Hepatic stellate cell (primary cell): ENCODE results near the gene COL5A1.
A peak's percentile ranks its signal among the peaks of the same experiment; 100 is the strongest.
"Not testable (repeated sequence)": the region's sequence is repeated elsewhere in the genome, so short reads cannot be mapped to it uniquely, and the experiment has no call there.

Experiments used
- DNase-seq: peaks from one replicate; pipeline ENCODE4 v3.0.0; 2011; ENCODE audit warnings: low spot score

The COL5A1 gene

DNA sequence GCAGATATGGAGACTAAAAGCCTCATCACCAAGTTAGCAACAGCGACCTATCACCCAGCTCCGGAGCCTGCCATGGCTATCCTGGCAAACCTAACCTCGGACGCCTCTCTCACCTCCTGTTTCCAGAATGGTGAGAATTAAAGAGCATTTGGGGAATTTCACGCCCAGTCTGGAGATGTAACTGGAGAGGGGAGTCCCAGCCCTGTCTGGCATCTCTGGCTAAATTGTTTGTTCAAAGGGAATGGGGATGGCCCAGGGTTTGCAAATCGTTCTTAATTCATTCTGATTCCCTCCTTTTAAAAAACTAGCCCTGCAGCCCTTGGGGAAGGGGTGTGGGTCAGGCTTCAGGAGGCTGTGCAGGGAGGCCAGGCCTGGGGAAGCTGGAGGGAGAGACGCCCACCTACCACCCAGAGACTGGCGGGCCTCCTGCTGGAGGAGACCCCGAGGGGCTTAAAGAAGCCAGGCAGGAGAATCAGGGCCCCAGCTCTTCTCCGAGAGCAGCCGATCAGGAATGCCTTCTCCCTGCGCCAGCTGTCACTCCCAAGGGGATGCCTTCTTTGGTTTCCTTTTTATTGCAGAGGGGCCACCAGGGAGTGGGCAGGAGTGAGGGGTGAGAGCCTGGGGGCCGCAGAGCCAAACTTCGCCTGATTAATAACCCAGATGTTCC, 964 bp upstream of the COL5A1 start:
- no peak for DNase-seq

DNA sequence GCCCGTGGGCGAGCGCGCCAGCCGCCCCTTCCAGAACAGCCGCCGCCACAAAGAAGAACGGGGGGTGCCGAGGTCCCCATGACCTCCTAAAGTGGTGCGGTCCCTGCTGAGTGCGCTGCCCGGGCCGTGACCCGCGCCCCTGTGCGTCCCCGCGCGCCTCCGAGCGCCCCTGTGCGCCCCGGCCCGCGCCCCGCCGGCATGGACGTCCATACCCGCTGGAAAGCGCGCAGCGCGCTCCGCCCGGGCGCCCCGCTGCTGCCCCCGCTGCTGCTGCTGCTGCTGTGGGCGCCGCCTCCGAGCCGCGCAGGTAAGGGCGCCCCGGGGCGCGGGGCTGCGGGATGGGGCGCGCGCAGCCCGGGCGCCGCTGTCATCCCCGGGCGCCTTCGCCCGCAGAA, 384 bp downstream of the COL5A1 start:
- no peak for DNase-seq

DNA sequence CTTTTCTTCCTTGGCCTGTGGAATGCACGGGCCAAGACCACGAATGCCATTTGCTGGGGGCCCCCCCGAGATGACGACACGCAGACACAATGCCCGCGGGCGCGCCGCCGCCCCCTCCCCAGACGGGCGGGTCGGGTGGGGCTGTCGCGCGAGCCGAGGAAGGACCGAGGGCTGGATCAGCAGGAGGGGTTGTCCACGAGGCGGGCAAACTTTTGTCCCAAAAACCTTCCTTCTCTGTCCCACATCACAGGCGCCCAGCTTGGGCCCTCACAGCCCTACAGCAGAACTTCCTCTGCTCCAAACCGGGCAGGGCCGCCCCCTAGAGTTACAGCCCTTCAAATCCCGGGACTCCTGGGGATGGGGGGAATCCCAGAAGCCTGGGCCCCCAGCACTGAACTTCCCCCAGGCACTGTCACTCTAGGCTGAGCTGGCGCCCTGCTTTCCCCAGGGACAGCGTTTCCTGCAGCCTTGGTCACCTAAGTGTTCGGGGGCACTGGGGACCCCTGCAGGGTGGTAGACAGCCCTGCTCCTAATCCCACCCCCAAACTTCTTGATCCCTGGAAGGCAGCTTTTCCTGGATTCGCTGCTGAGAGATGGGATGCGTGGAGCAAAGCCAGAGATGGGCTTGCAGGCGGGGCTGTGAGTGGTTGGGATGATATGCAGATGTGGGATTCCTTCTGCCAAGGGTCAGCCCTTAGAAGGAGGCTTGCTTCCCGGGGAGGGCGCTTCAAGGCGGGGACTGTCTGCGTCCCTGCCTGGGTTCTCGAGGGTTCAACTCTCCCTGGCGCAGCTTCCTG, 980 bp downstream of the COL5A1 start:
- DNase-seq, result peak; percentile 96

DNA sequence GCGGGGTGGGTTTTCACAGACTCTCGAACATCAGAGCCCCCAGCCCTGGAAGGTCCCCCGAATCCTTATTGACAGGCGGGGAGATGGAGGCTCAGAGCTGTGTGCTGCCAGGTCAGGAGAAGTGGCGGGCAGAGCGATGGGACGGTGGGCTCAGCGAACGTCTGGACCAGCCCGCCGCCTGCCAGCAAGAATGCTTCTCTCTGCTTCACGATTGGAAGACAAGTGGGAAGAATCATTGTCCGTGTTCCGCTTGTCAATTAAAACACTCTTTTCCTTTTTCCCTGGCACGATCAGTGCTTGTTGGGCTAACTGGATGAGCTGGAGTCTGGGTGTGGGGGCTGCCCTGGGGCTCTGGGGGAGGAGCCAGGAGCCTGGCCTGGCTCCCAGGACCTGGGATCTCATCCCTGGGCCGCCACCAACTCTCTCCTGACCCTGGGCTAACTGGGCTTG, 1.6 kb downstream of the COL5A1 start:
- DNase-seq, result peak; percentile 75

DNA sequence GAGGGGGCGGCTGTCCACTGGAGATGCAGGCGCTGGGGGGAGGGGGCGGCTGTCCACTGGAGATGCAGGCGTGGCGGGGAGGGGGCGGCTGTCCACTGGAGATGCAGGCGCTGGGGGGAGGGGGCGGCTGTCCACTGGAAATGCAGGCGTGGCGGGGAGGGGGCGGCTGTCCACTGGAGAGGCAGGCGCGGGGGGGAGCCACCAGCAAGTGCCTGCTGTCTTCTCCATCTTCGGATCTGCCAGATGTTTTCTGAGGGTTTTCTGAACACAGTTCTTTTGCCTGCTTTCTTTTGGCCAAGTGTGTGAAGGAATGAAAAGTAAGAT, 2.8 kb downstream of the COL5A1 start:
- not testable (repeated sequence) for DNase-seq

DNA sequence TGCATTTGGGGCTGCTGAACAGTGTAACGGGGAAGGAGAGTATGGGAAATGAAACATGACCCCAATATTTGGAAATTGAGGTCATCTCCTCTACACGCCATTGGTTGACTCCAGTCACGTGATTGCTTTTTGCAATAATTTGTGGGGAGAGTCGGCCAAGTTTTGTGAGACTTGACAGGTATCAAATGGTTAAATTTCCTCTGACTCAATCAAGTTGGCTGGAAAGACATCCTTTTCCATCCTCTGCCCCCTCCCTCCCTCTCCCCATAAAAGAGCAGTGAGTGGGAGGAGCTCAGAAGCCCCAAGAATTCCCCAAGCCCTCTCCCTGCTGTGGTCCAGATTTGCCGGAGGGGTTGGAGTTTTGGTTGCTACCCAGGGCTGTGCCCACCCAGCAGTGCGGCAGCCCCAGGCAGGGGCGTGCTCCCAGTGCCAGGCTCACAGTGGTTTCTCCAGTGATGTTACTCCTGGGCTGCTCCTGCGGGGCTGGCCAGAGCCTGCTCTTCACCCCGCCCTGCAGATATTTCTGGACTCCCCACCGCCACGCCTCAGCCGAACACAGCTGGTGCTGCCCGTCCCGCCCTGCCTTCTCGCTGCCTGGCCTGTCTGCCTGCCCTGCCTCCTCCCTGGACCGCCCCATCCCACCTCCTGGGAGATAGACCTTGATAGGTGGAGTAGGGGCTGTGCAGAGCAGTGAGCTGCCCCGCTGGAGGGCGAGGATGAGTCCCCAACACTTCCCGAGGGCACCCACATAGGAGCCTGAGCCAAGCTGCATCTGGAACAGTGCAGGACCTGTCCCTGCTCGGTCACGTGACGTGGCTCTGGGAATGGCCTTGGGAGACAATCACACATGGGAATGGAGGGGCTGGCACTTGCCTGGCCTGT, 3.4 kb downstream of the COL5A1 start:
- peak; percentile 97 for DNase-seq

DNA sequence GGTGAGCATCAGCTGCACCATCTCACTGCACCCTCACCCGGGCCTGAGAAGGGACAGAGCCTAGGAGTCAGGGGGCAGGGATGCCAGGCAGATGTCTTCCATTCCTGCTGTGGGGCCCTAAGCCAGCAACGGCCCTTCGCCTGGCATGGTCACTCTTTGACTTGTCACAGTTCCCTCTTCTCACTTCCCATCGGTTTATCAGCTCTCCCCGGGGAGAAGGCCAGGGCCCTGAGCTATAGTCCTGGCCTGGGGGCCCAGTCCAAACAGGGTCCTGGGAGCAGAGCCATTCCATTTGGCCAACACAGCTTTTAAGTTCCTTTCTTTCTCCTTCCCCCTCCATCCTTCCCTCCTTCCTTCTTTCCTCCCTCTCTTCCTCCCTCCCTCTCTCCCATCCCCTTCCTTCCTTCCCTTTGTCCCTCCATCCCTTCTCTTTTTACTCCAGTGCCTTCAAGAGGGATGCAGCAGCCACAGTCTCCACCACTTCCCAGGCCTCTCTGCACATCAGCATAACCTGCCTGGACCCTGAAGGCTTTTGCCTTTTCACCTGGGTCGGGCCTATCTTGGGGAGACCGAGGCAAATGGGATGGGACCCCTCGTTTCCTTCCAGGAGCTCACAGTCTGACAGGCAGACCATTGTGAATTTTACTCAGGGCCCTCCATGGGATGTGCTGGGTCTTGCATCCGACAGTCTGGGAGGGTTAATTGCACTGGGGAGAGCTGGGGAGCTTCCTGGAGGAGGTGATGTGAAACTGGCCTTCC, 4.2 kb downstream of the COL5A1 start:
- DNase-seq, result no peak

DNA sequence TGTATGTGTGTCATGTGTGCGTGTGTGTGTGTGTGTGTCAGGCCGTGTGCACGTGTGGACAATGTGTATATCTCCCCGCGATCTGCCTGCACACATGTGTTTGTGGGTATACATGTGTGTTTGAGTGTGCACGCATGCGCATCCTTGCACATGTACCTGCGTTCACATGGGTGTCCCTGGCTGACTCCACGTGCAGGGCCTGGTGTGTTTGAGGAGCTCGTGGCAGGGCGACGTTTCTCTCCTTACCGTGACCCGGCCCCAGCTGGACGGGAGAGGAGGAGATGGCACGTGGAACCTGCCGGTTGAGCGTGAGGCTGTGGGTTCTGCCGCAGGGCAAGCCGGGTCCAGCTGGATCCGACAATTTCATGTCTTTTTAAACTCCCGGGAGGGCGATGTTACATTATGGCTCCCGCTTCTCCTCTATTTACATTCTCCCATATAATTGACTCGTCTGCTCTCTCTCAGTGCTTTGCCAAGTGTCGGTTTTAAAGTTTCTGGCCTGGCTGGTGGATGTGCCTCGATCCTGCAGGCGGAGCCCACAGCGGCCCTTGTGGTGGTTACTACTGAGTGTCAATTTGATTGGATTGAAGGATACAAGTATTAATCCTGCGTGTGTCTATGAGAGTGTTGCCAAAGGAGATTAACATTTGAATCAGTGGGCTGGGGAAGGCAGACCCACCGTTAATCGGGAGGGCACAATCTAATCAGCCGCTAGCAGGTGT, 5.9 kb downstream of the COL5A1 start:
- no peak for DNase-seq

DNA sequence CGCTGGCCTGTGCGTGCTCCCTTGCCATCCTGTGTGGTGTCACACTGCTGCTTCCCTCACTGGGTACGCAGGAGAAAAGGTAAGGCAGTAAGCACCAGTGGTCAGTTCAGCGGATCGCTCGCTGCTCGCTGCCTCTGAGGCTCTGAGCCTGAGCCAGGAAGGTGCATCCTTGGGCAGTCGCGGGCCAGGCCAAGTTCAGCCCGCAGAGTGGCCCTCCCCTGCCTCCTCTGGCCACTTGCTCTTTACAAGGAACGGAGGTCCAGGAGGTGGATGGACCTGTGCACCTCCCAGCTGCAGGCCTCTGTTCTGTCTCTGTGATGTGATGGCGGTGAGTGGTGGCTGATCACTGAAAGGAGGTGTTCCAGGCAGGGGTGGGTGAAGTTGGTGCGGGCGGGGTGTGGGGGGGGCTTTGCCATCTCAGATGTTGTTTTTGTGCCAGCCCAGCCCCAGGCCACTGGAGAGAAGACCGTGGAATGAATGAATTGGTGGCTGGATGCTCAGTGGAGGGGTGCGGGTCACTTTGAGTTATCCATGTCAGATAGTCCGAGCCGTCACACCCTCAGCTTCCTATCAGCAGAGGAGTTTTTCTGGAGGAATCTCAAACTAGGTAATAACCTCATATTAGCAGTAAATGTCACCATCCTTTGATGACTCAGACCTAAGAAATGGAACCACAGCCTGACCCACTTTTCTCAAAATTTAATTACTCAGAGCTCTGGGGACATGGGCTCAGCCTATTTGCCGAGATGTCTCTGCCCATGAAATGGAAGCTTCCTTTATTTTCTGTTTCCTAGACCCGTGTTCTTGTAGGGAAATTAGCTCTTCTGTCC, 7.3 kb downstream of the COL5A1 start:
- DNase-seq, result peak; percentile 84

DNA sequence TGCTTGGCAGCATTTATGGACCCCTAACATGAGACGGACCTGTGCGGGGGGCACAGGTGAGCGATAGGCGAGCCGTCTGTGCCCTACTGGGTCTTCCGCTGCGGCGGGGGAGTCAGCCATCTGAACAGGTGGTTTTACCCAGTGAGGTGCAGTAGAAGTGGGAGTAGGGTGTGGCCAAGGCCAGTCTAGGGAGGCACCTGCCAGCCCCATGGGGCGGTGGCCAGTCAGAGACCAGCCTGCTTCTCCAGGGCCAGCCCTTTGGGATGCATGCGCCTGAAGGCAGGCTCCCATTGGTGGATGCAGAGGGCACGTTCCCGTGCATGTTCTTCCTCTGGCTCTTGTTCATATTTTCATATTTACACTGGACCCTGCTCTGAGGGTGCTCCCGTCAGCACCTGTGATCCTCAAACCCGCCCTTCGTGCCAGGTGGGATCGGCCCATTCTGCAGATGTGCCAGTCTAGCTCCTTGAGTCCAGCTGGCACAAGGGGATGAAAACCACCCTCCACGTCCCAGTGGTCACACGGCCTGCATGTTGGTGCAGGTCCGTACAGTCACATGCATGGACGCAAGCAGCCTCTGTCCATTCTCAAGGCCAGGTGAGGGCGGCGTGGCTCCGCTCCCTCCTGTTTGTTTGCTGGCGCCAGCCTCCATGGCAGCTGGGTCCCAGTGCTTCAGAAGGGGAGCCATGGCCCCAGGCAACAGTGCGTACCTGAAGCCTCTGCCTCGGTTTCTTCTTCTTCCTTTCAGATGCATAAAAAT, 9.0 kb downstream of the COL5A1 start:
- DNase-seq, result no peak

DNA sequence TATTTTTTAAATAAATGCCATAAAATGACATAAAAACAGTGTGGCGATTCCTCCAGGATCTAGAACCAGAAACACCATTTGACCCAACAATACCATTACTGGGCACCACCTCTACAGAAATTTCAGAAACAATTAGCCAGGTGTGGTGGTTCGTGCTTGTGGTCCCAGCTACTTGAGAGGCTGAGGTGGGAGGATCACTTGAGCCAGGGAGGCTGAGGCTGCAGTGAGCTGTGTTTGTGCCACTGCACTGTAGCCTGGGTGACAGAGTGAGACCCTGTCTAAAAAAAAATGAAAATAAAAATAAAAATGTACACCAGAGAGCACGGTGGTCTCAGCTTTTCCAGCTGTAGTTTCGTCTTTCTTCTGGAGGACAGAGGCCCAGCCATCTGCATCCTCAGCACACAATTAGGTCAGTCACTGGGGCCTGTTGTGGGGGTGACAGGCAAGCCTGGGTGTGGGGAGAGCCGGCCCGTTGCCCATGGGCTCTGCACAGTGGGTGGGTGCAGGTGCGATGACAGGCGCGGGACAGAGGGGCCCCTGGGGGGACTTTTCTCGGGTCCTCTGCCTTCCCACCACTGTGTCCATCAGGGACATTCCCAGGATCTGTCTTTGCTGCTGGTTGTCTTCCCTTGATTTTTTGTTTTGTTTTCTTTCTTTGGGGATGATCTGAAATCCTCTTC, 9.8 kb downstream of the COL5A1 start:
- no peak for DNase-seq

DNA sequence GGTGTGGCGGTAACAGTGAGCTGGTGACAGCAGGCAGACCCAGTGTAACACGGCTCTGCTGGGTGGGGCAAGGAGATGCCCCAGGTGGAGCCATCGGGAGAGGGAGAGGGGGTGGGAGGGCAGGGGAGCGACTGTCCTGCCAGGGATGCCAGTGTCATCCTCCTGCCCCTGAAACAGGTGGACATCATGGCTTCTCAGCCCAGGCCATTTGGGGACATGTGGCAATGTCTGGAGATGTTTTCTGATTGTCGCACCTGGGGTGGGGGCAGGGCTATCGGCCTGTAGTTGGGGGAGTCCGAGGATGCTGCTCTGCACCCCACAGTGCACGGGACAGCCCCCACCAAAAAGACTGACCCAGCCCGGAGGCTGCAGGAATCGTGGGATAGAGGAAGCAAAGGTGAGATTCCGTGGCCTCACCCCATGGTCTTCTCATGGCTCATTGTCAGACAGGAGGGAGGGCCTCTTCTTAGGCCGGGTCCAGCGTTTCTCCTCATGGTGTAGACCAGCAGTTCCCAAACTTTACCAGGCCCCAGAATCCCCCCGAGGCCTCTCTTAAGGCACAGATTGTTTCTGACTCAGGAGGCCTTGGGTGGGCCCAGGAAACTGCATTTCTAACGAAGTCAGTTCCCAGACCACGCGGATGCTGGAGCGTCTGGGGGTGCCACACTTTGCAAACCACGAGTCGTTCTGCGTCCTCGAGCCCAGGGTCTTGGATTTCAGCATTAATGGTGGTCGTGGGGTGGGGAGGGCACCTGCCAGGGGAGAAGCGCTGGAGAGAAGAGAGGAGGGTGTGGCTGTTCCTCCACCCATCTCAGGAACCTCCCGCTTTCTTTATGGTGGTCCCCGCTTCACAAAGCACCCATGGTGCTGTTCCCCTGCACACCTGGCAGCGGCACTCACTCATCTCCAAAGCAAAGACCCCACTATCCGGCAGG, 11.0 kb downstream of the COL5A1 start:
- no peak for DNase-seq

DNA sequence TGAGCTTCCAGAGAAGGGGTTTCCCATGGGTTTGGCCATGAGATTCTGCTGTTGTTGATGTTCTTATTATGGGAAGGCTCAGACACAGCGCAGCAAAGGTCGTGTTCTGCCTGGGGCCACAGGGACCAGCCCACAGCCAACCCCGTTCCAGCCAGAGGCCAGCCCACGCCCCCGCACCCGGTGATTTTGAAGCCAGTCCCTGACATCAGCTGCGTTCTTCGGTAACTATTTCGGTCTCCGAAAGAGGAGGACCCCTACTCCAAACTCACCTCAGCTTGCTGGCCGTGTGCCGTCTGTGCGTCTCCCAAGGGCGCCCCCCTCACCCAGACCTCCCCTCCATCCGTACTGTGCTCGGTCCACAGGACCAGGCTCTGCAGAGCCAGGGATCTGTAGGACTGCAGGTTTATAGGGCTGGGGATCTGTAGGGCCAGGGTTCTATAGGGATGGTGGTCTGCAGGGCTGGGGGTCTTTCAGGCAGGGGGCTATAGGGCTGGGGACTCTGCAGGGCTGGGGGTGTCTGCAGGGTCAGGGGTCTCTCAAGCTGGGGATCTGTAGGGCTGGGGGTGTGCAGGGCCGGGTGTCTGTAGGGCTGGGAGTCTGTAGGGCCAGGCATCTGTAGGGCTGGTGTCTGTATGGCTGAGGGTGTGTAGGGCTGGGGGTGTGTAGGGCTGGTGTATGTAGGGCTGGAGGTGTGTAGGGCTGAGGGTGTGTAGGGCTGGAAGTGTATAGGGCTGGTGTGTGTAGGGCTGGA, 11.8 kb downstream of the COL5A1 start:
- no peak for DNase-seq

DNA sequence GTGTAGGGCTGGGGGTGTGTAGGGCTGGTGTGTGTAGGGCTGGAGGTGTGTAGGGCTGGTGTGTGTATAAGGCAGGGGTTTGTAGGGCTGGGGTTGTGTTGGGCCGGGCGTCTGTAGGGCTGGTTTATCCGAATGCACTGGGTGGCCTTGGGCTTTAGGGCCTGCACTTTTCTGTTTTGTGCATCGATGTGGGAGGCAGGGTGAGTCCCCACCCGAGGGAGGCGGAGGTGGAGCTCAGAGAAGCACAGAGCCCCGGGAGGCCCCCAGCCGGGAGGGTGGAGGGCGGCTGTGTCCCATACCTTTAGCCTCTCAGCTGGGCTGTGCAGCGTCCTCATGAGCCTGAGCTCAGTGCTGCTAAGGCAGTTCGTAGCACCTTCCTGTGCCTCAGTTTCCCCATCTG, 13.5 kb downstream of the COL5A1 start:
- no peak for DNase-seq

DNA sequence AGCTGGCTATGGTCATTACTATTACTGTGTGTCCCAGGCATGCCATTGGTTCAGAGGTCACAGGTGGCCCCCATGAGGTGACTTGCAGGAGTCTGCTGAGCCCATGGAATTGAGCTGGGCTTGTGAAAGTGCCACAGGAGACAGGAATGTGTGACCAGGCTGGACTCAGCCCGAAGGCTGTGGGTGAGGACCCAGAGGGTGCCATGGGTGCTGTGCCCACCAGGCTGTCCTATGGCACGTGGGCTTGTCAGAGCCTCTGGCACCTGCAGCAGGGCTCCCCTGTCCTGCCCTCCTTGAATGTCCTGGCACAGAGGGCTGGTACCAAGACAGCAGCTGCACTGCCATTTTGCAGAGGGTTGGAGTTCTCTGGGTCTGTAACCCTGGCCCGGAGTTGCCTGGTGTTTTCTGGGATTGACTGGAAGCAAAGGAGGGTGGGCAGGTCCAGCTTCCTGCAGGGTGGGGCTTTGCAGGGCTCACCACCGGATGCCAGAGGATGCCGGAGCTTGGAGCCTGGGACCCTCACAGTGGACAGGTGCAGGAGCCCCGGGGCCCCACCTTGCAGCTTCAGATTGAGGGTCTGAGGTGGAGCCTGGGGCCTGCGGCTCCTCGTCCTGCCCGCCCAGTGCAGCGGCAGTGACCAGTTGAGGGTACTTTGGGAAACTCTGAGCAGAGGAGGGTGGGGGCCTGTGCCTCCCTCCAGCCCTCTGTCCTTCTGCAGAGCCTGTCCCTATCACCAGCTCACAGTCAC, 14.2 kb downstream of the COL5A1 start:
- no peak for DNase-seq

DNA sequence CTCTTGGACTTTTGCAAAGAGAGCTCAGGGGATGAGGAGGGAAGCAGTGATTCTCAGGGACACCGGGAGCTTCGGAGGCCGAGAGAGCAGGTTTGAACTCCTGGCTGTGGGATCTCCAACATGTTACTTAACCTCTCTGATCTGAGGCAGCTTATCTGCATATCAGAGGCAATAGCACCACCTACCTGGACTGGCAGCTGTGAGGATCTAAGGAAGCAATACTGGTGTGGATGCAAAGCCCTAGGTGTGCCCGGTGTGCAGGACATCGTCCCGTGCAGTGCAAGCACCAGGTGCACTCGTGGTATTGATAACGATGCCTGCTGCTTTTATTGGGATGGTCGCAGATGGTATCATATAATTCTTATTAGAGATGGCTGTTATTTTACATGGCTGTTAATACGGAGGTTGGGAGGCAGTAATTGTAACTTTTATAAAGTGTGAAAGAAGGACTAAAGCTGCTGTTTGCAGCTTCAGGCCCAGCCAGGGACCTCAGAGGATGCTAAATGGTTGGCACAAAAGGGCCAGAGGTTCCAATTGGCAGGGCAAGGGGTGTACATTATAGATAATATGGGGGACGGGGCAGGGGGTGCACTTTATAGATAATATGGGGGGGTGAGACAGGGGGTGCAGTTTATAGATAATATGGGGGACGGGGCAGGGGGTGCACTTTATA, 14.9 kb downstream of the COL5A1 start:
- no peak for DNase-seq
